SU-DHL-6 (cell line): ENCODE data around the gene BTN3A1.

Experiments used
- CTCF ChIP-seq: fragments of 200-600 bp; sonication (generic); IDR thresholded peaks from one replicate; pipeline ENCODE4 v1.5.1; 2017; ENCODE audit warnings: antibody characterized with exemption, mild to moderate bottlenecking, low read length, moderate library complexity; ENCODE audit not compliant: insufficient read depth, poor library complexity, severe bottlenecking
- EZH2phosphoT487 ChIP-seq: fragments of 200-600 bp; sonication (generic), shearing (Covaris generic); conservative IDR thresholded peaks from 2 replicates; pipeline ENCODE4 v1.6.1; 2018; ENCODE audit warnings: mild to moderate bottlenecking, antibody characterized with exemption, low read length, moderate library complexity, mixed read lengths

DNA sequence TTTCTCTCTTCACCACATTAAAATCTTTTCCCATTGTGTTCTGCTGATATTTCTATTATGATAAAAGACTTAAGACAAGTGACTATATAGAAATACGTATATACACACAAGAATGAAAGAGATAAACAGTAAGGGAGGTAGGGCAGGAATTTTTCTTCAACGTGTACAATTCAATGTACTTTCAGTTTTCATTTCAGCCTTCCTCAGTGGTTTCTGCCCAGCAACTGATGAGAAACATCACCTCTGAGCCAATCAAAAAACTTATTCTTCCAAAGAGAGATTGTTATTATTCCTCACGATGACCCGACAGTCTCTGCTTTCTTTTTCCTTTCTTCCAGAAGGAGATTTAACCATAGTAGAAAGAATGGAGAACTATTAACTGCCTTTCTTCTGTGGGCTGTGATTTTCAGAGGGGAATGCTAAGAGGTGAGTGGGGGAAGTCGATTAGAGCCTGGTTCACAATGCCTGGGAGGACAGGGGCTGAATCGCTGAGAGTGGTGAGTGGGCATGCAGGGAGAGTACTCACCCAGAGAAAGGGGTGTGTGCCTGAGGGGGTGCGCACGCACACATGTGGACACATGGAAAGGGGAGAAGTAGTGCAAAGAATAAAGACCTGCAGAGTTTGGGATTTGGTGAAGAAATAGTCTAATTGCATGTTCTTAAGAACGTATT lies at the start of gene BTN3A1:
- TF ChIP-seq CTCF (no peak), EZH2phosphoT487 (no peak)
